K562 (cell line): Measurements from ENCODE around the gene TMEM121. TPM values are rescaled to one million over a fixed set of nuclear protein-coding genes. Genes with fewer than 3 reads are reported as not detected.
A peak's percentile ranks its signal among the peaks of the same experiment; 100 is the strongest.

Experiments
- CREB1 ChIP-seq, 2 experiments: sonication (generic) in 1 of 2; formaldehyde crosslinking in 1 of 2; IDR thresholded peaks; 2 replicates each; pipeline versions ENCODE4 v1.6.1 to v1.8.0; 2012 to 2022; ENCODE audit warnings: inconsistent platforms in 1 of 2, mild to moderate bottlenecking in 1 of 2, missing genetic modification reagents in 1 of 2, moderate library complexity in 1 of 2
- CREM ChIP-seq: IDR thresholded peaks from 2 replicates; pipeline ENCODE4 v1.6.1; 2014; ENCODE audit warnings: antibody characterized with exemption, low read depth
- DMBX1 ChIP-seq: fragments of 250-450 bp; sonication (Bioruptor Pico); IDR thresholded peaks from 2 replicates; pipeline ENCODE4 v1.8.0; 2022; ENCODE audit warnings: inconsistent platforms, mild to moderate bottlenecking, moderate library complexity, borderline replicate concordance
- FIP1L1 ChIP-seq: fragments of 200-400 bp; formaldehyde crosslinking; IDR thresholded peaks from 2 replicates; pipeline ENCODE4 v1.6.1; 2018; ENCODE audit warnings: mild to moderate bottlenecking, low read depth, low read length; ENCODE audit not compliant: poor library complexity, severe bottlenecking
- HBP1 ChIP-seq: fragments of 450-650 bp; formaldehyde crosslinking; IDR thresholded peaks from 2 replicates; pipeline ENCODE4 v1.4.0; 2022; ENCODE audit warnings: missing genetic modification characterization
- MAZ ChIP-seq, 2 experiments: fragments of 450-650 bp in 1 of 2; sonication (generic) in 1 of 2; formaldehyde crosslinking; IDR thresholded peaks in 1 of 2; conservative IDR thresholded peaks in 1 of 2; 2 replicates each; pipeline versions ENCODE4 v1.4.0 to v1.5.0; 2020; ENCODE audit warnings: mild to moderate bottlenecking in 1 of 2, missing genetic modification reagents in 1 of 2
- NFRKB ChIP-seq: fragments of 450-650 bp; IDR thresholded peaks from 2 replicates; pipeline ENCODE4 v1.6.1; 2016; ENCODE audit warnings: low read depth
- NONO ChIP-seq, 2 experiments: fragments of 200-400 bp in 1 of 2; fragments of 450-650 bp in 1 of 2; formaldehyde crosslinking in 1 of 2; IDR thresholded peaks; 2 replicates each; pipeline ENCODE4 v1.6.1; 2017; ENCODE audit warnings: low read depth in 2 of 2, mild to moderate bottlenecking in 2 of 2, moderate library complexity in 2 of 2, low read length in 1 of 2
- POLR2AphosphoS2 ChIP-seq: IDR thresholded peaks from 2 replicates; pipeline ENCODE4 v1.6.1; 2012; ENCODE audit warnings: low read length, improper control_type of control experiment
- SIRT6 ChIP-seq: IDR thresholded peaks from one replicate; pipeline ENCODE4 v1.6.1; 2012; ENCODE audit warnings: low read depth, mild to moderate bottlenecking, control low read depth, inconsistent platforms, low read length, moderate library complexity
- SP2 ChIP-seq: IDR thresholded peaks from 2 replicates; pipeline ENCODE4 v1.6.1; 2011; ENCODE audit warnings: mild to moderate bottlenecking, low read depth, low read length, moderate library complexity; ENCODE audit not compliant: poor library complexity, severe bottlenecking; ENCODE audit errors: extremely low read depth
- STAT5A ChIP-seq: IDR thresholded peaks from 2 replicates; pipeline ENCODE4 v1.6.1; 2012; ENCODE audit warnings: low read length, inconsistent platforms, borderline replicate concordance
- TAF1 ChIP-seq: IDR thresholded peaks from 2 replicates; pipeline ENCODE4 v1.6.1; 2011; ENCODE audit warnings: mild to moderate bottlenecking, low read length, moderate library complexity; ENCODE audit not compliant: insufficient read depth, control insufficient read depth, severe bottlenecking; ENCODE audit errors: extremely low read depth
- ZNF408 ChIP-seq: fragments of 250-450 bp; sonication (Bioruptor Pico); IDR thresholded peaks from 2 replicates; pipeline ENCODE4 v1.4.0; 2020; ENCODE audit warnings: low read depth, mild to moderate bottlenecking, moderate library complexity
- ZNF717 ChIP-seq: fragments of 250-450 bp; sonication (Bioruptor Pico); IDR thresholded peaks from 2 replicates; pipeline ENCODE4 v1.5.0; 2021
- ZNF75A ChIP-seq: fragments of 450-650 bp; formaldehyde crosslinking; IDR thresholded peaks from 2 replicates; pipeline ENCODE4 v1.4.0; 2020; ENCODE audit warnings: mild to moderate bottlenecking
- ZNF785 ChIP-seq: fragments of 250-450 bp; sonication (Bioruptor Pico); IDR thresholded peaks from 2 replicates; pipeline ENCODE4 v1.4.0; 2020; ENCODE audit warnings: mild to moderate bottlenecking
- polyA plus RNA-seq, 8 experiments: library from polyadenylated mRNA; depleted of rRNA in 4 of 8; stranded (reverse) in 5 of 8; unstranded in 3 of 8; fragments of >200 nt; fragmentation: Nextera tagmentation in 2 of 8; fragmentation: Illumina TruSeq in 1 of 8; extraction: Ambion mirVana in 2 of 8; extraction: Trizol in 1 of 8; gene quantifications; 2 replicates each; pipeline versions ENCODE4 v1.2.1 to v1.2.3, GENCODE V29; 2011 to 2014; ENCODE audit warnings: inconsistent platforms in 1 of 8, missing spikeins in 1 of 8
- total RNA-seq, 7 experiments: library from RNA; depleted of rRNA in 6 of 7; stranded (reverse); fragments of >200 nt in 6 of 7; fragmentation: Illumina TruSeq in 2 of 7; extraction: Trizol in 2 of 7; gene quantifications; 2 replicates each; pipeline versions ENCODE4 v1.2.1 to v1.2.3, GENCODE V29; 2011 to 2021; ENCODE audit warnings: low replicate concordance in 1 of 7

The TMEM121 gene
- total and polyA plus RNA-seq, 9 of the 15 experiments (the other 6 are each of a cell fraction or from before 2014, with no cell fraction given) = 0.31 to 0.36 TPM; not detected in 7

- TF ChIP-seq DMBX1 (no peak), CREM (peak; percentile 63; the same call in 1 of the 2 replicates), HBP1 (CRISPR knock-in tag) (no peak), ZNF785 (no peak), STAT5A (no peak), NFRKB (no peak), FIP1L1 (peak; percentile 5), SP2 (peak; percentile 65), SIRT6 (no peak), POLR2AphosphoS2 (no peak), TAF1 (peak; percentile 74), ZNF717 (CRISPR knock-in tag) (no peak), ZNF408 (CRISPR knock-in tag) (no peak), CREB1 (IDR thresholded peaks at IDR 0.05) (peak; percentile 68), CREB1 (CRISPR knock-in tag; IDR thresholded peaks at IDR 0.05) (peak; percentile 77), ZNF75A (CRISPR knock-in tag) (no peak), NONO (IDR thresholded peaks at IDR 0.05; ENCODE audit: low read depth in 2 of 2, low read length in 1 of 2) (peak; percentile 49 to 91; a peak in 3 of 4 replicates), MAZ (CRISPR knock-in tag; conservative IDR thresholded peaks at IDR 0.05 in 1 of 2, IDR thresholded peaks at IDR 0.05 in 1 of 2) (peak; percentile 61 to 69; a peak in 2 of 4 replicates)
Measured at GRCh38 chr14:105490572-105491365, 35.6 kb upstream of the TMEM121 start, which contains the start of gene TEDC1 (continued).
